GM21528 (cell line): Measurements from ENCODE around the gene SAXO1.

ENCODE experiments used
- ATAC-seq: cut with Tn5 transposase; IDR thresholded peaks from one replicate; pipeline ENCODE4 v1.9.1; 2021; ENCODE audit warnings: mild to moderate bottlenecking, moderate library complexity; ENCODE audit not compliant: unreplicated experiment, low FRiP score

The SAXO1 gene

GRCh38 chr9:18888290-18888689 lies 144.7 kb downstream of the SAXO1 start:
- no peak for ATAC-seq

DNA sequence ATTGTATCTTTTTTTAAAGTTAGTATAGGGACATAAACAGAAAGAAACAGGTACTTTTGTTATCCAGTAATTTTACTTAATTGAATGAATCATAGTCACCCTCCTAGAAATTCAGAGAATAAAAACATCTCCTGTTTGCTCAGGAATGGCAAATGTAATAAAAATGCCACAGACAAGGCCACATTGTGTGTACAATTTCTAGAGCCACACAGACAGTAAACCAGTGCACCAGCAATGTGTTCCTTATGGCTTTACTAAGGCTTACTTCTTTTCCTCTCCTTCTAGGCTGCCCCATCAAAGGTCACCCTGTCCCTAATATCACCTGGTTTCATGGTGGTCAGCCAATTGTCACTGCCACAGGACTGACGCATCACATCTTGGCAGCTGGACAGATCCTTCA lies 145.5 kb downstream of the SAXO1 start:
- no peak for ATAC-seq

- ATAC-seq: no peak
Measured at GRCh38 chr9:18881758-18882157, 151.3 kb downstream of the SAXO1 start.

- no peak for ATAC-seq
Measured at GRCh38 chr9:18877984-18878383, 155.0 kb downstream of the SAXO1 start.
